ENCODE results near the gene PTPN9. TPM values are rescaled to one million over a fixed set of nuclear protein-coding genes. Genes with fewer than 3 reads are reported as not detected.
"Not testable (repeated sequence)": the region's sequence is repeated elsewhere in the genome, so short reads cannot be mapped to it uniquely, and the experiment has no call there.

The PTPN9 gene
- total RNA-seq, 1 experiment from 2014 or later, result 23.9 TPM

DNA sequence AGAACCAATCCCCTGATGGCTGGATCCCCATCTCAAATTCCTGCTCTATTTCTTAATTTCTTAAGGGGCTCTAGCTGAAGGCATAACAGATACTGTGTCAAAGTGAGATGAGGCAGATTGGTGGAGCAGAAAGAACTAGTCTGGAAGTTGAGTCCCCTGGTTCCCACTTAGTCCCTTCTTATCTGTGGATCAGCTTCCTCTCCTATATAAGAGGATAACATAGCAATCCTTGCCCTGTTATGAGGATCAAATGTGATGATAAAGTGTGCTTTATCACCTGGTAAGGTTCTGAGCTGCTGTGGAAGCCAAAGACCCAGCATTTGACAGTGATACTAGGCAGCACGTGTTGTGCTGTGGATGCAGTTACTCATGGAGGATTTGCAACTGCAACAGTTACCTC is 119.5 kb downstream of the PTPN9 start:
- in situ Hi-C loops (cut with HindIII; ENCODE audit: low sequenced_read_pairs), result no loop called here
- DNase-seq (ENCODE audit: low spot score), result no peak

DNA sequence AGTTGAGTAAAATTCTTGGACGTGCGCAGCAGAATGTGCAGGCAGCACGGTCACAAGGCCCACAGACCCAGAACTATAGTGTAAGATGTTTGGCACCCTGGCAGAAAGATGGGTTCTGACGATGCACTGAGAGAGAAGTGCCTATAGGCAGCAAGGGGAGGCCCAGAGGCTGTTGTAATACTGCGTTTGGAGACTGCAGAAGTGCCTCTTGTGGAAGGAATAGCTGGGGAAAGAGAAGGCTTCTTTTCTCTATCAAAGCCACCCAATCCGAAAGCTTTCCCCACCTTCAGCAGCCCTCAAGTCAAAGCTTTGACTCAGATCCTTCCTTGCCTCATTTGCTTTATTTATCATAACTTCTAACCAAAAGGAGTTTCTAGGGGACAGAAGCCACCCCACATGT is 122.4 kb downstream of the PTPN9 start:
- DNase-seq (ENCODE audit: low spot score), result no peak
- in situ Hi-C loops (cut with HindIII; ENCODE audit: low sequenced_read_pairs), result no loop called here

DNA sequence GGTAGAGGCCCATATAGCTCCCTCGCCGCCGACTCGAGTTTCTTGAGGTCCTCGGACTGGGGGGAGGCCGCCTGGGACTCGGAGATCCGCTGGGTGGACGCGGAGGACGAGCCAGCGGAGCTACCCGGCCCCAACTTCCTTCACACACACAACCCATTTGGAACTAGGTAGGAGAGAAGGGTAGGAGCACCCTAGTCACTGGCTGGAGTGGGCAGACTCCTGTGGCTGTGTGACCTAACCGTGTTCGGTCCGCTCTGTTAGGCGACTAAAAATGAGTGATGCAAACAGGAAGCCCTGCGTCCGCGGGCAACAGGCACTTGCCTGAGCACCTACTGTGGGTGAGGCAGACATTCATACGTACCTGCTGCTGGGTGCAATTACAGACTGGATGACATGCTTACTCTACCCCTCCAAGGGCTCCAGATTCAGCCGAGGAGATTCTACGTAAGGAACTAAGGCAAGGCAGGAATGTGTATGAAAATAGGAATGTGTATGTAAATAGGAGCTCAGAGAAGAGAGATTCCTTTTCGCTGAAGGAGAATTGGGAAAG is 123.1 kb downstream of the PTPN9 start:
- in situ Hi-C loops (cut with HindIII; ENCODE audit: low sequenced_read_pairs), result no loop called here
- peak; percentile 58 for DNase-seq (ENCODE audit: low spot score)

DNA sequence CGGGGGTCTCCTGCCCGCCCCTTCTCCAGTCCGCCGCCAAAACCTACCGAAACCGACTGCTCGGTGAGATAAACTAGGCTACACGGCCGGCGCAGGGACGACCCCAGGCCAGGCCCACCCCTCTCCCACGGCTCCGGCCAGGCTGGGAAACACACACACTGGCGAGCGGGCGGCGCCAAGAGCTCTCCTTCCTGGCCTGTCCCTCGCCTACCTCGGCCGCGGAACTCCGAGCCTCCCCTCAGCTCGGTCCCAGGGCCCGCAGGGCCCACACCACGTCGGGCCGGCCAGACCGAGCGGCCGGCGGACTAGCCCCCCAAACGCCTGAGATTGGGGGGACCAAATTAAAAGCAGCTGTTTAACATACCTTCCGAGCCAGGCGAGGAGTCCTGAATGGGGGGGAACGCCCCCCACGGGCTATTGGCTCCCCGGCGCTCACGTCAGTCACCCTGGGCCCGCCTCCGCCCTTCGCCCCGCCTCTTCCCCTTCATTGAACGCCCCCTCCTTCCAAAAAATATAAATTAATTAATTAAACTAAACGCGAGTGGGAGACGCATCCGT is 123.6 kb downstream of the PTPN9 start:
- DNase-seq (ENCODE audit: low spot score), result peak; percentile 91
- in situ Hi-C loops (cut with HindIII; ENCODE audit: low sequenced_read_pairs), result no loop called here

DNA sequence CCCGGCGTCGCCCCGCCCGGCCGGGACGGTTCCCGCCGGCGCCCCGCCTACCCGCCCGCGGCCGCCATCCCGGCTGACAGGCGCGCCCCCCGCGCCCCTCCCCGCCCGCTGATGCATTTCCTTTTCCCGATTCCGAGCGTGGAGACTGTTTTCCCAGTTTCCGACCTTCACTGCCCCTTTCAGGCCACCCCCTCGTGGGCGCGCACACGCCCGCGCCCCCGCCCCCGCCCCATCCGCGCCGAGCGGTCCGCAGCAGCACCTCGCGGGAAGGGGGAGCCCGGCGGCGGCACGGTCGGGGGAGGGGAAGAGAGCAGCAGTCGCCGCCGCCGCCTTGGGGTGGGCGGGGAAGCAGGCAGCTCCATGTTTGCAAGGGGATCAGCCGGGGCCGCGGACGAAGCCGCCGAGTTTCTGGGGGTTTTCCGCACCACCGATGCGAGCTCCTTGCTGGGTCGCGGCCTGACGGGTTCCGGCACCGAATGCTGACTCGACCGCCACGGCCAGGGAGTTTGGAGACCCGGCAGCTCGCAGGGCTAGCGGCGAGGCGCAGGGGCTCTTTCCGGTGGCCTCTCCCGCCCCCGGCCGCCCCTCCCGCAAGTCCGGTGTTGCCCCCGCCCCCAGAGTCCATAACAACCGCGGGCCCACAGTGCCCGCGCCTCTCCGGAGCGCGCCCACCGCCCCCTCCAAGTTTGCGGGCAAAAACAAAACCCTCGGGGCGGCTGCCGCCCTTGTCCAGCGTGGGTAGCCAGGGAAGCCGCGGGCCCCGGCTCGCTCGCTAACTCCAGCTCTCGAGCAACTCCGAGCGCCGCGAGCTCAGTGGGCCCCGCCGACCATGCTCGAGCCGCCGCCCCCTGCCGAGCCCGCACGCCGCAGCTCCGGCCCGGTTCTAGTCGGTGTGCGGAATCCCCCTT is 124.4 kb downstream of the PTPN9 start:
- DNase-seq (ENCODE audit: low spot score), result no peak
- in situ Hi-C loops (cut with HindIII; ENCODE audit: low sequenced_read_pairs), result no loop called here

DNA sequence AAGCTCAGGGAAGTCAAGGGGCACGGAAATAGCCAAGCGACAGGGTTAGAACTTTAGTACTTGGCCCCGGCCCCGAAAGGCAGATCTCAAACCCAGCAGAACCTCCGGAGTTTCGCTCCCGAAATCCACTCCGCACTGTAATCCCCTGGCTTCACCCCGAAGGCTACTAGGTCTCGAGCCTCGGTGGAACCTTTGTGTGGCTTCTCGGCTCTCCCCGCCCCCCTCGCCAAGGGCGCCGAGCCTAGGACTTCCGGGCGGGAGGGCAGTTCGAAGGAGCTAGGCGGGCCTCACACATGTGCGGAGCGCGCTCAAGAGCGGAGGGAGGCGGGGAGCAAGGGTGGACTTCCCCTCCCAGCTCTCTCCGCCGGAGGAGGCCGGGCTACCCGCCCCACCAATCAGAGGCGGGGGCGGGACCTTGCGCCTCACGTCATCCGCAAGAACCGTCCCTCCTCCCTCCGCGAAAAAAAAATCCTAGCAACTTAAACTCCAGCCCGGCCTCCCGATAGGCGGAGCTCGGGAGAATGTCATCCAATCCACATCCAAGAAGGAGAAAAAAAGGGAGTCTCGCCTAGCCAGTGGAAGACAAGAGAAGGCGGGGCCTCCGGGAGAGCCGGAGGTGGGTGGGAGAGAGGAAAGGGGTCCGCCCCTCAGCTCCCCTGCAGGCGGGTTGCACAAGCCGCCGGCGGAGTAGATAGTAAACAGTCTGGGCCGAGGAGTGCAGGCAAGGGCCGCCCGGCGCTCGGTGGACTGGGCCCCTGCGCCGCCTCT is 125.2 kb downstream of the PTPN9 start:
- in situ Hi-C loops (cut with HindIII; ENCODE audit: low sequenced_read_pairs), result no loop called here
- DNase-seq (ENCODE audit: low spot score), result peak; percentile 100

DNA sequence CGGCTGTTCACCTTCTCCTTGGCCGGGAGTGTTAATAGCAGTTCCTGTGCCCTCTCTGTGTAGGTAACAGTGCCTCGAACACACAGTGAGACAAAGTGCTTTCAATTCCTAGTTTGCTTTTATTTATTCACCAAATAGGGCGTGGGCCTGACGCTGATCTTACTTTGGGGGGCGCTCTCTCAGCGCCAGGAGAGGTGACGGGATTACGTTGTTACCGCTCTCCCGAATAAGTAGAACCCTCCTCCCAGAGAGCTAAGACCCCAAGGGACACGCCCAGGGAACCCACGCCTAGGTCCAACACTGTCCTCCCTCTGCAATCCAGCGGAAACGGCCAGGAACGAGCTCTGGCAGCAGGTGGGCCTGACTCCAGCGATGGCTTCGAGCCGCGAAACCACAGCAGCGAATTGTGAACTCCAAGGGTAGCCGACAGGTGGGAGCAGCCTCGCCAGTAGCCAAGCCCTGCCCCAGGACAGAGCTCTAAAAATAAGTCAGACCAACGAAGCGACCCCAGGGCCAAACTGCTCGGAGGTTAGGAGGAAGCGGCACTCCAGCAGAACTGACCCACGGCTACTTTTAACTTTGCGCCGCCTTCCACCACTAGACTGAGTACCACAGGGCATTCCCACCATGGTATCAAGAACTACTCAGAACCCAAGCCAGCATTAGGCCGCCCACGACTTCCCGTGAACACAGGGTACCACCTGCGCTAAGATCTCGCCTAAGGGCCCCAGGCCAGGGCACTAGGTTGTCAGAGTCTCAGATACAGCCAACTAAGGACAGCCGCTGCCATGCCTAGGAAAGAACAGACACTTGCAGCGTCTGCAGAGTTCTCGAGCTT is 126.0 kb downstream of the PTPN9 start:
- in situ Hi-C loops (cut with HindIII; ENCODE audit: low sequenced_read_pairs), result no loop called here
- DNase-seq (ENCODE audit: low spot score), result peak; percentile 58

DNA sequence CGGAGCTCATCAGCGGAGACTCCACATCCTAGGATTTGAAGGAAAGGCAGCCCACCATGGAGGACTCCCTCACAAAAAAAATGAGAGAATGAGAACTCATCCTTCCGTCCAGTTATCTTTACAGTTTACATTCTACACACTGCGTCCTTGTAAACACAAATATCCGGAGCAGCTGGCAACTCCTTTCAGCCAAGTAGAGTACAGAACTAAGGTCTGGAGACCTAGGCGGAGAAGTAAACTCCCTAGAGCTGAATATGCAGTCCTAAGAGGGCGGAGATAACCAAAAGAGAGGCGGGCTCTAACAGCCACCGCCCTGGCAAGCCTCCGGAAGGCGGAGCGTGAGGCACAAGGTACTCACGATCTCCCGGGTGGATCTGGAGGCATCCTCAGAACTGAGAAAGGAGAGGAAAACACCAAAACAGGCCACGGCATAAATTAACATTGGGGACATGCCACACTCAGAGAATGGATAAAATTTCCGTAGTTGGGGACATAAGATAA is 126.7 kb downstream of the PTPN9 start:
- DNase-seq (ENCODE audit: low spot score), result peak; percentile 93
- in situ Hi-C loops (cut with HindIII; ENCODE audit: low sequenced_read_pairs), result no loop called here

DNA sequence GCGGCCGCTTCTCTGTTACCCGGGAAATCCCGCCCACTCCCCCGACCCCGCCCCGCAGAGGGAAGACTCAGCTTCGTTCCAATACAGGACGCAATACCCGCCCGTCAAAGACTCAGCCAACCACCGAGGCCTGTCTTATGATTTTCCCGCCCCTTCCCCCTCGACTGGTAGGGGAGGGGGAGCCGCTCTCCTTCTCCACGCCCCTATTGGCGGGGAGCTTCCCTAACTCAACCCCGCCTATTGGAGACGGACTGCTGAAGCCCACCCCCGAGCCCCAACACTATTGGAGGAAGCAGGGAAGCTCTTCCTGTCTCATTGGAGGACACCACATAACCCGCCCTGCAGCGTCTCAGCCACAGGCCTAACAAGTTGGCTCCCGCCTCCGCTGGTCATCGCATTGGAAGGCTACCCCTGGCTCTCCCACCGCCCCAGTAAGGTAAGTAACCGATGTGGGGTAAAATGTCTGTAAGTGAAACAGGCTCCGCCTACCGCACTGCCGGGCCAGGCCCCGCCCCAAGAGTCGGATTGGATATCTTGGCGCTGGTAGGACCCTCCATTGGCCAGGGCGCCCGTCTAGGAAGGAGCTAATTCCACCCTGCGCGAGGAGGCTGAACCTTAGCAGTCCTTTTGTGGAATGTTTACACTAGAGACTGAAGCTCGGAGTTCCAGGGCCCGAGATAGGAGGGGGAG is 127.3 kb downstream of the PTPN9 start, which contains the start of gene SIN3A:
Gene SIN3A, minus strand, starts transcription at position 17 of the 690 bp plus-strand sequence. CDS start 21,315 bp downstream, outside the sequence.
- in situ Hi-C loops (cut with HindIII; ENCODE audit: low sequenced_read_pairs), result no loop called here
- DNase-seq (ENCODE audit: low spot score), result peak; percentile 100

DNA sequence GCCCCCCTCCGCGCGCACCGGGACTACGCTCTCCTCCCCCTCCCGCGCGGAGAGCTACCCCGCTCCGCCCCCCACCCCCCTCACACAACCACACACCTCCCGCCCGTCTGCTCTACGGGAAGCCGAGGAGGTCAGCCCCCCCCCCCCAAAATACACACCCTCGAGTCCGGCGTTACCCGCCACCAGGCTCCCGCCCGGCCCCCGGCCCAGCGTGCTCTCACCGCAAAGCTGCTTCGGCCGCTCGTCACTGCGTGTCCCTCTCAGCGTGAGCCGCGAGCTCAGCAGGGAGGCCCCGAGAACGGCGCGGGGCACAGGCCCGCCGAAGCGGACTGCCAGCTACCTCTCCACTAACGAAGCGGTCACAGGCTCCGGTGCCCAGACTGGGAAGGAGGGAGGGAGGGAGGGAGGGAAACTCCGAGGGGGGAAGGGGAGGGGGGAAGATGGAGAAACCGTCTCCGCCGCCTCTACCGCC is 127.9 kb downstream of the PTPN9 start:
- in situ Hi-C loops (cut with HindIII; ENCODE audit: low sequenced_read_pairs), result no loop called here
- DNase-seq (ENCODE audit: low spot score), result no peak

DNA sequence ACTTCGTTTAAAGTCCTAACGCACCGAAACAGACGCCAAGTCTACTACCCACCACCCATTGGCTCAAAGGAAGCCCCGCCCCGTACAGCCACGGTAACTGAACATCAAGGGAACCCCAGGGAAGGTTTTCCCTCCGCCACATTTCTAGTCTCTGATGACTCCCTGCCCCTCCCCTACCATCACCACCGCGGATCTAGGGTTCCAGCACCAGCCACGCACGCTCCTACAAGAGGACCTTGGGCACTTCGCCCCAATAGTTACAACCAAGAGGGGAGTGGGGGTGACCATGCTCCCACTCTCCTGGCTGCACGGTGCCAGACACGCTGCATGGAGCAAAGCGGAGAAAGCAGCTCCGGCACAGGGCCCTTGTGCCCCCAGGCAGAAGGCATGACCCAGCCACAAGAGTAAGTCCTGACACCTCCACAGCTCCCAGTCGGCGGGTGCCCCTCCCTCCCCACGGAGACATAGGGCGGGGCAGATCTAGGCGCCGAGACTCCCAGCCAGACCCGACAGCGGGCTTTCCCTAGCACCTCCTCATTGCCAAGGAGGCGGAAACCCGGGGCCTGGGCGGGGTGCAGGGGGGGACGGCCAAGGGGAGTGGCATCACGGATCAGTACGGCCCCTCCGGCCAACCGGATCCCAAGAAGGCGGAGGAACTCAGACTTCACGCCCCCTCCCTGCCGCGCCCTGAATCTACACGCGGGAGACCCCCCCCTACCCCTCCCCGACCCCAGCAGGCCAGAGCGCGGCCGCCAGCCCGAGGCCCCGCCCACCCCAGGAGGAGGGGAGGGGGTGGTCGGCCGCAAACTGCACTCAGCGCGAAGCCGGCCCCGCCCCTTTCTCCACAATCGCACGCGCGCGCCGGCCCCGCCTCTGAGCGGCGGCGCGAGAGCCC is 128.6 kb downstream of the PTPN9 start:
- peak; percentile 86 for DNase-seq (ENCODE audit: low spot score)
- in situ Hi-C loops (cut with HindIII; ENCODE audit: low sequenced_read_pairs), result no loop called here

DNA sequence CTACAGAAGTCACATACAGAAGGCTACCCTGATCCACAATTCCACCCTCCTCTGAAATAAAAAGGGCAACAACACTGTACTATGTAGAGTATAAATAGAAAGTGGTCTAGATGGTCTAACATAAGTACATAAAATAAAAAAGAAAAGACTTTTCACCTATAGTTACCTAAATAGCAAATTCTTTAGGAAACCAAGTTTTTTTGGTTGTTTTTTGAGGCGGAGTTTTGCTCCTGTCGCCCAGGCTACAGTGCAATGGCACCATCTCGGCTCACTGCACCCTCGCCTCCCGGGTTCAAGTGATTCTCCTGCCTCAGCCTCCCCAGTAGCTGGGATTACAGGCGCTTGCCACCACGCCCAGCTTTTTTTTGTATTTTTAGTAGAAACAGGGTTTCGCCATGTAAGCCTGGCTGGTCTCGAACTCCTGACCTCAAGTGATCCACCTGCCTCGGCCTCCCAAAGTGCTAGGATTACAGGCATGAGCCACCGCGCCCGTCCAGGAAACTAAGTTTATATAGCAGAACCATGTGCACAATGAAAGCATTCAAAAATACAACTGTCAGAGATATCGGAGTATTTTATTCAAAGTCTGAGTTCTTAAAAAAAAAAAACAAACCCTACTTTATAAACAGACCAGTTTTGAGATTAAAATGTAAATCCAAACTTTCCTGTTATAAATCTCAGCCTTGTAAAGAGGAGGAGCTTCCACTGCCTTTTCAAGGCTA is 129.4 kb downstream of the PTPN9 start:
- no peak for DNase-seq (ENCODE audit: low spot score)
- in situ Hi-C loops (cut with HindIII; ENCODE audit: low sequenced_read_pairs), result no loop called here

DNA sequence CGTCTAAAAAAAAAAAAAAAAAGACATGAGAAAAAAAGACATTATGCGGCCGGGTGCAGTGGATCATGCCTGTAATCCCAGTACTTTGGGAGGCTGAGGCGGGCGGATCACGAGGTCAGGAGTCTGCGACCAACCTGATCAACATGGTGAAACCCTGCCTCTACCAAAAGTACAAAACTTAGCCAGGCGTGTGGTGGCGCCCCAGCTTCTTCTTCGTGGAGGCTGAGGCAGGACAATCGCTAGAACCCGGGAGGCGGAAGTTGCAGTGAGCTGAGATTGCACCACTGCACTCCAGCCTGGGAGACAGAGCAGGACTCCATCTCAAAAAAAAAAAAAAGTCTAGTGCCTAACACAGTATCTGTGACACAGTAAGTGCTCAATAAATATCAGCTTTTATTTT is 130.9 kb downstream of the PTPN9 start:
- in situ Hi-C loops (cut with HindIII; ENCODE audit: low sequenced_read_pairs); DNase-seq (ENCODE audit: low spot score): not testable (repeated sequence)

DNA sequence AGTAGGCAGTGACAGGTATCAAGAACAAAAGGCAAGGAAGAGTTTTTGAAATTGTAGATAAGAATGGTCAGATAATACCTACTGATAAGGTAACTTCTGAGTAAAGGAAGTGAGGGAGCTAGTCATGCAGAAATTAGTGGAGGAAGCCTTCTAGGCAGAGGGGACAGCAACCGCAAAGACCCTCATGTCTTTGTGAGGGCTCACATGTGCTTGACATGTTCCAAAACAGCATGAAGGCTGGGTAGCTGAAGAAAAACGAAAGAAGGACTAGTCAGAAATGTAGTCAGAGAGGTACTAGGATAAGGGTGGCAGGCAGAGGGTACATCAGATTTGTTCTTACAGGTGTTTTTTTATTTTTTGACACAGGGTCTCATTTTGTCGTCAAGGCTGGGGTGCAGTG is 133.0 kb downstream of the PTPN9 start:
- in situ Hi-C loops (cut with HindIII; ENCODE audit: low sequenced_read_pairs), result no loop called here
- DNase-seq (ENCODE audit: low spot score), result no peak

DNA sequence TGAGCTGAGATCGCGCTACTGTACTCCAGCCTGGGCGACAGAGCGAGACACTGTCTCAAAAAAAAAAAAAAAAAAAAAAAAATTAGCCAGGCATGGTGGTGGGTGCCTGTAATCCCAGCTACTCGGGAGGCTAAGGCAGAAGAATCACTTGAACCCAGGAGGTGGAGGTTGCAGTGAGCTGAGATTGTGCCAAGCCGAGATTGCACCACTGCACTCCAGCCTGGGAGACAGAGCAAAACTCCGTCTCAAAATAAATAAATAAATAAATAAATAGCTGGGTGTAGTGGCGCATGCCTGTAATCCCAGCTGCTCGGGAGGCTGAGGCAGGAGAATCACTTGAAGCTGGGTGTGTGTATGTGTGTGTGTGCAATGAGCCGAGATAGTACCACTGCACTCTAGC is 133.8 kb downstream of the PTPN9 start:
- in situ Hi-C loops (cut with HindIII; ENCODE audit: low sequenced_read_pairs); DNase-seq (ENCODE audit: low spot score): not testable (repeated sequence)

DNA sequence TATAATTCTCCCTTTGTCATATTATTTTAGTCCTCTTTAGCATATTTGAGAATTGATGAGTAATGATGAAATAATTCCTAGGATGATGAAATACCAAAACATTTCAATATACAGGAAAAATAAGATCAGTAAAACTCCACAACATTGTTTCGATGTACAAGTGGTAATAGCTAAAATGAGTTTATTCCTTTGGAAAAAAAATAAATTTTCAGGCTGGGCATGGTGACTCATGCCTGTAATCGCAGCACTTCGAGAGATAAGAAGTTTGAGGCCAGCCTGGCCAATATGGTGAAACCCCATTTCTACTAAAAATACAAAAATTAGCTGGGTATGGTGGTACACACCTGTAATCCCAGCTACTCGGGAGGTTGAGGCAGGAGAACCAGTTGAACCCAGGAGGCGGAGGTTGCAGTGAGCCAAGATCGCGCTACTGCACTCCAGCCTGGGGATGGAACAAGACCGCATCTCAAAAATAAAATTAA is 135.1 kb downstream of the PTPN9 start:
- in situ Hi-C loops (cut with HindIII; ENCODE audit: low sequenced_read_pairs); DNase-seq (ENCODE audit: low spot score): not testable (repeated sequence)
